GM12801 (cell line): Measurements from ENCODE around the gene NFIA.

Experiments
- CTCF ChIP-seq: IDR thresholded peaks from one replicate; pipeline ENCODE4 v1.5.1; 2011; ENCODE audit warnings: control low read depth; ENCODE audit not compliant: insufficient read length; ENCODE audit errors: extremely low read depth

Gene NFIA

GRCh38 chr1:61397495-61397894 is 315.1 kb downstream of the NFIA start:
- TF ChIP-seq CTCF, result no peak

- no peak for TF ChIP-seq CTCF
Observed at GRCh38 chr1:61397935-61398334, 315.6 kb downstream of the NFIA start.

GRCh38 chr1:61399199-61399598 is 316.8 kb downstream of the NFIA start:
- TF ChIP-seq CTCF, result no peak

GRCh38 chr1:61400131-61400770 is 317.9 kb downstream of the NFIA start:
- no peak for TF ChIP-seq CTCF

- TF ChIP-seq CTCF, result no peak
Observed at GRCh38 chr1:61400997-61401396, 318.6 kb downstream of the NFIA start.

- TF ChIP-seq CTCF, result no peak
Observed at GRCh38 chr1:61403679-61404596, 321.6 kb downstream of the NFIA start.

GRCh38 chr1:61404597-61405376 is 322.4 kb downstream of the NFIA start:
- TF ChIP-seq CTCF, result no peak
